Measurements from ENCODE around the gene ADM.
"Not testable (repeated sequence)": the region's sequence is repeated elsewhere in the genome, so short reads cannot be mapped to it uniquely, and the experiment has no call there.

ADM gene, protein sequence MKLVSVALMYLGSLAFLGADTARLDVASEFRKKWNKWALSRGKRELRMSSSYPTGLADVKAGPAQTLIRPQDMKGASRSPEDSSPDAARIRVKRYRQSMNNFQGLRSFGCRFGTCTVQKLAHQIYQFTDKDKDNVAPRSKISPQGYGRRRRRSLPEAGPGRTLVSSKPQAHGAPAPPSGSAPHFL

DNA sequence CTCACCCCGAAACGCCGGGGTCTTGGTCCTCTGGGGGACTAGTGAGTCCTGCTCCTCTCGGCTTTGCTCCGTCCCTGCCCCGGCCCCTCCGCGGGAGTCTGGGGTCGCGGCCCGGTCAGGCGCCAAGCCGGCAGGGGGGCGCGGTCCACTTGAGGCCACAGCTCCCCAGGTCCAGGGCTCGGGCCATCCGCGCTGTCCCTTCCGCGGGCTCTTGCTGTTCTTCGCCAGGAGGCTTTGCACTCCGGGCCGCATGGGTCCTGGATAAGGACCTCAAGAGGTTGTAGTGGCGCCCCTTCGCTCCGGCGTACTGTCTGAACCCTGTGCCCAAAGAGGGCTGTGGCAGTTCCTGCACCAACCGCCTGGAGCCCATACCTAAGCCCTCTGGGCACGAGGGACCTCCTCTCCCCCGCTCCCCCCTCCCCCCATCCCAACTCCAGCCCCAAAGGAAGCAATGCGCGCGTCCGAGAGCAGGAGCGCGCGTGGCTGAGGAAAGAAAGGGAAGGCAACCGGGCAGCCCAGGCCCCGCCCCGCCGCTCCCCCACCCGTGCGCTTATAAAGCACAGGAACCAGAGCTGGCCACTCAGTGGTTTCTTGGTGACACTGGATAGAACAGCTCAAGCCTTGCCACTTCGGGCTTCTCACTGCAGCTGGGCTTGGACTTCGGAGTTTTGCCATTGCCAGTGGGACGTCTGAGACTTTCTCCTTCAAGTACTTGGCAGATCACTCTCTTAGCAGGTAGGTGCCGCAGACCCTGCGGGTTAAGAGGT lies at the start of gene ADM:
Gene ADM, plus strand, starts transcription at position 579 of the 767 bp plus-strand sequence. CDS start 628 bp downstream, outside the sequence.
- DNase-seq (ENCODE audit: low read depth, low spot score), result peak; percentile 92

- no peak for DNase-seq (ENCODE audit: low read depth, low spot score)
These were observed 49.3 kb upstream of the ADM start for GRCh38 chr11:10255388-10256125.

DNA sequence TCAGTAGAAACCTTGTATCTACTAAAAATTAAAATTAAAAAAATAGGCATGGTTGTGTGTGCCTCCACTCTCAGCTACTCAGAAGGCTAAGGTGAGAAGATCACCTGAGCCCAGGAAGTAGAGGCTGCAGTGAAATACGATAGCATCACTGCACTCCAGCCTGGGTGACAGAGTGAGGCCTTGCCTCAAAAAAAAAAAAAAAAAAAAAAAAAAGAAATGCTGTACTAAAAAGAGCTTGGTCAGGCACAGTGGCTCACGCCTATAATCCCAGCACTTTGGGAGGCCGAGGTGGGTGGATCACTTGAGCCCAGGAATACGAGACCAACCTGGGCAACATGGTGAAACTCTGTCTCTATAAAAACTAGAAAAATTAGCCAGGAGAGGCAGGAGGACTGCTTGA lies 47.4 kb upstream of the ADM start:
- DNase-seq (ENCODE audit: low read depth, low spot score), result no peak

- DNase-seq (ENCODE audit: low read depth, low spot score), result no peak
These were observed 43.1 kb upstream of the ADM start for GRCh38 chr11:10261821-10262220.

GRCh38 chr11:10263929-10264328 lies 40.9 kb upstream of the ADM start:
- no peak for DNase-seq (ENCODE audit: low read depth, low spot score)

GRCh38 chr11:10264716-10265115 lies 40.2 kb upstream of the ADM start:
- not testable (repeated sequence) for DNase-seq (ENCODE audit: low read depth, low spot score)

DNA sequence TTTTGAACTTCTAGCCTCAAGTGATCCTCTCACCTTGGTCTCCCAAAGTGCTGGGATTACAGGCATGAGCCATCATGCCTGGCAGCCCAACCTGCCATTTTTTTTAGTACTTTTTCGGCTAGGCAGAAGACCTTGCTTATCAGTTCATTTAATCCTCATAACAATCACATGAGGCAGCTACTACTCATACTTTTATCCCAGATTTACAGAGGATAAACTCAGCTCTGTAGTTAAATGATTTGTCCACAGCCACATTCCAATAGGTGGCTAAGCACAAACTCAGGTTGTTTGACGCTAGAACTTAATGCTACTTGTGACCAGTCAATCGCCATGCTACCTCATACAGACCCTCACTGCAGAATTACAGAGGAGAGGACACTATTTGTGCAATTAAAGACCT lies 38.9 kb upstream of the ADM start:
- DNase-seq (ENCODE audit: low read depth, low spot score), result no peak

DNA sequence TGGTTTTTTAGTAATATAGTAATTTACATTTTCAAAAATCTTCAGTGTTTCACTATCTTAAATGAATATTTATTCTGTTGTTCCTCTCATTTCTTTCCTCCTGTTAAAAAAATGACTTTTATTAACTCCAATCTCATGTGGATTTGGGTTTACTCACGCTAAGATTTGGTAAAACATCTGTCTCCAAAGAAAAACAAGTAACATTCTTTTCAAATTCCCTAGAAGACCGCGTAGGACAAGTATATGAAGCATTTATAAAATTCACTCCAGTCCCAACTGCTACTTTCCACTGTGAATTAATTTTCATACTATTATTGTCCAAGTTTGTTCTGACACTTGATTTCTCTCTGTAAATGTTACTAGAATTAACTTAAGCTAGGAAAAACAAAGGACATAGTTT lies 37.1 kb upstream of the ADM start:
- DNase-seq (ENCODE audit: low read depth, low spot score), result no peak

- no peak for DNase-seq (ENCODE audit: low read depth, low spot score)
These were observed 36.0 kb upstream of the ADM start for GRCh38 chr11:10268746-10269488.

- DNase-seq (ENCODE audit: low read depth, low spot score), result no peak
These were observed 32.7 kb upstream of the ADM start for GRCh38 chr11:10272132-10272531.

GRCh38 chr11:10273738-10274137 lies 31.1 kb upstream of the ADM start:
- DNase-seq (ENCODE audit: low read depth, low spot score), result no peak

GRCh38 chr11:10274726-10275125 lies 30.1 kb upstream of the ADM start:
- no peak for DNase-seq (ENCODE audit: low read depth, low spot score)

DNA sequence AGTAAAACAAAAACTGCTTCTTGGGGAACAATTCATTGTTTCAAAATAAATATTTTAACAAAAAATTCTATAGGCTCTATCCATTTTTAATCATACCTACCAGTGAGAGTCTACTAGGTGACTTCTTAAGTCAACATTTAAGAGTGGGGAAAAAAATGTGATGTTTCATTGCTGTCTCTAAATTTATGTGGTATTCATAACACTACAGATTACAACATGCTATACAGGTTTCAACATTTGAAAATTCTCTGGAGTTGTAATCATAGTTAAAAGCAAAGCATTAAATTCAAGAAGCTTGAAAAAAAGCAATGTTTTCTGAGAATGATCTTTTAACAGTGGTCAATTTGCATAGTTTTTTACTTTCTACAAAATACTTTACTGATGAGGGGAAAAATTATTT lies 29.2 kb upstream of the ADM start:
- no peak for DNase-seq (ENCODE audit: low read depth, low spot score)

DNA sequence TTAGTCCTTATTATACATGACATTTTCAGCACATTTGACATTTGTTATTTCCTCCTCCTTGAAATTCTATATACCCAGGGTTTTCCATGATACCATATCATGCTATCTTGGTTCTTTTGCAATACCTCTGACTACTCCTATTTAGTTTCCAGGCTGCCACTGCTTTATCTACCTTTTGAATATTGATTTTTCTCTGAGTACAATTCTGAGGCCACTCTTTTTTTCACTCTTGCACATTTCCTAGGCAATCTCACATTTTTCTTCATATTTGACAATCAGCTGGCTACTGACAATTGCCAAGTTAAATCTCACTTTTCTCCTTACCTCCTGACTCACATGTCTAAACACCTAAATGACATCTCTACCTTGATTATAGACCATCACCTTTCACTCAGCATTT lies 22.8 kb upstream of the ADM start:
- no peak for DNase-seq (ENCODE audit: low read depth, low spot score)

GRCh38 chr11:10283991-10284390 lies 20.9 kb upstream of the ADM start:
- no peak for DNase-seq (ENCODE audit: low read depth, low spot score)

DNA sequence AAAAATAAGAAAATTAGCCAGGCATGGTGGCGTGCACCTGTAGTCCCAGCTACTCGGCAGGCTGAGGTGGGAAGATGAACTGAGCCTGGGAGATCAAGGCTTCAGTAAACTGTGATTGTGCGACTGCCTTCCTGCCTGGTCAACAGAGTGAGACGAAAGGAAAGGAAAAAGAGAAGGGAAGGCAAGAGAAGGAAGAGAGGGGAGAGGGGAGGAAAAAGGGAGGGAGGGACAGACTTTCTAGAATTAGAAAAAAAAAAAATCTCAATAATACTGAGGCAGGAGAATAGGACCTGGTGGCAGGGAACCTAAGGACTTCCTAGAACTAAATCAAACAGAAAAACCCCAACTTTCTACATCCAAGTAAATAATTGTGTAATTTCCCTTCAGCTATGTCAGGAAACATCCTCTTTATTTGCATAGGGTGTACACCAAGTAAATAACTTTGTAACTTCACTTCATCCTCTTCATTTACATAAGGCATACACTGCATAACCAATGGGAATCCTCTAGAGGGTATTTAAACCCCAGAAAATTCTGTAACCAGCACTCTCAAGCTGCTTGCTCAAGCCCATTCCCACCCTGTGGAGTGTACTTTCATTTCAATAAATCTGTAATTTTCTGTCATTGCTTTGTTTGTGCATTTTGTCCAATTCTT lies 19.6 kb upstream of the ADM start:
- no peak for DNase-seq (ENCODE audit: low read depth, low spot score)

- no peak for DNase-seq (ENCODE audit: low read depth, low spot score)
These were observed 17.7 kb upstream of the ADM start for GRCh38 chr11:10287140-10287539.

GRCh38 chr11:10287766-10288715 lies 16.8 kb upstream of the ADM start:
- no peak for DNase-seq (ENCODE audit: low read depth, low spot score)

DNA sequence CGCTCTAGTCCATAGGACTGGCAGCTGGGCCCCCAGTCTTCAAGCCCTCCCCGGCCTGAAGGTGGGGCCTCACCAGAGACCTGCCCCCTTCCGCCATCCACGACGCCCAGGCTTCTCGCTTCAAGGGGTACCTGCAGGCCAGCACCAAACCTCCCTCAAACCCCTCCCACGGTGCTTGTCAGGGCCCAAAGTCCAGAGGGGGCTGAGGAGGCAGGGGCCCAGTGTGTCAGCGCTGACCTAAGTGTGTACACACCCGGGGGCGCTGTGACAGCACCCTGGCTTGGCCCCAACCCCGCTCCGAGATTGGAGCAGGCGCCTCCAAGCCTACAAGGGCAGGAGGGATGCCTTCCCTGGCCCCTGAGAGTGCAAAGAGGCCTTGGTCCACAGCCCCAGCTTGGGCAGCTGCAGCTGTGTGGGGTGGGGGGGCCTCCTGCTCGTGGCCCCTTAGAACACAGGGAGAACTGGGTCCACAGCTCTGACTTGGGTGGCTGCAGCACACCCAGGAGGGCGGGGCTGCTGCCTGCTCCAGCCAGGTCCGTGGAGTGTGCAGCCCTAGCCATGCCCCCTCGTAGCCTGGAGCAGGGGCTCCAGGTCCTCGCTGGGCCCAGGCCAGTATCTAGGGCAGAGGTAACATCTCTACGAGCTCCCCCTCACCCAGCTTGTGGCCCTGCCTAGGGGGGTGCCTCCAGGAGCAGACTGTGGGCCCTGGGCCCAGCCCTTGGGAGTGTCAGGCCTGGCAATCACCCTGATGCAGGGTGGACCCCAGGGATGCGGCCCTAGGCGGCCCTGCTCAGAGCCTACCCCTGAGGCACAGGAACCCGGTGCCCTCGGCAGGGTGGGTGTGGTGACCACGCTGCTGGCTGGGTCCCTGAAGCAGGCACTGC lies 15.8 kb upstream of the ADM start:
- no peak for DNase-seq (ENCODE audit: low read depth, low spot score)
